UCSD-AML1 (cell line): ENCODE measurements around the gene VPS36.
"Not testable (repeated sequence)": the region's sequence is repeated elsewhere in the genome, so short reads cannot be mapped to it uniquely, and the experiment has no call there.

Experiments used
- DNase-seq: peaks from one replicate; lab custom pipeline; 2025; ENCODE audit not compliant: unreplicated experiment; lab: John Stamatoyannopoulos, UW

VPS36 gene

DNA sequence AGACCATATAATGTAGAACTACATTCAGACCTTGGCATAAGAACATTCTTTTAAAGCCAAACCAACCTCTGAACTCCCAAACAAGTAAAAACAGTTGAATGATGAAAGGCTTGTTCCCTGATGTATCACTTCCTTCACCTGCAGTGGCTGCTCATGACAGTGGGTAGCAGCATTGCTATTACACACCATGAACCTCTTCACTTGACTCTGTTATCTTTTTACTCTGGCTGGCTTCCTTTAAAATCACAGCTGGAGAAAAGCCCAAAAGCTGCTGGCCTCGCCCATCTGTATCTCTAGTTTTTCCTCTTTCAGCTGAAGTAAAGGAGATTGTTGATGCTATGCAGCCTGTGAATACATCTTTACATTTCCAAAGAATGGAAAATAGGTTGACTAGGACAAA lies 67.1 kb downstream of the VPS36 start:
- DNase-seq: no peak

GRCh38 chr13:52378312-52378711 lies 72.1 kb downstream of the VPS36 start:
- no peak for DNase-seq

DNA sequence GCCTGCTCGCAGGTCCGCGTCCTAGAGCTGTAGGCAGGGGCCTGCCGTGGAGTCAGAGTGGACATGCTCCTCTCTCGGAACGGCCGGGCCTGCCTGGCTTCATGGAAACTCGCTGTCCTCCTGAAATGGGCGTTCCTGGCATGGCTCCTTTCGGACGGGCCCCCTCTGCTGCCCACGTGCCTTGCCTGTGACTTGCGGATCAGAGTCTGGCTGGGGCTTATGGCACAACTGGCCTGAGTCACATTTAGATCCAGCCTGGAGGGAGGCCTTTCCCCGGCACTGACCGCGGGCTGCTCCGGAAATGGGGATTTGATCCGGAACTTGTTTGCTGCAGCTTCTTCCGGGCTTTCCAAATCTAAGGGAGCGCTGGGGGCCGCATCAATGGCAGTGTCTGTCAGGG lies 72.5 kb downstream of the VPS36 start:
- DNase-seq: no peak

DNA sequence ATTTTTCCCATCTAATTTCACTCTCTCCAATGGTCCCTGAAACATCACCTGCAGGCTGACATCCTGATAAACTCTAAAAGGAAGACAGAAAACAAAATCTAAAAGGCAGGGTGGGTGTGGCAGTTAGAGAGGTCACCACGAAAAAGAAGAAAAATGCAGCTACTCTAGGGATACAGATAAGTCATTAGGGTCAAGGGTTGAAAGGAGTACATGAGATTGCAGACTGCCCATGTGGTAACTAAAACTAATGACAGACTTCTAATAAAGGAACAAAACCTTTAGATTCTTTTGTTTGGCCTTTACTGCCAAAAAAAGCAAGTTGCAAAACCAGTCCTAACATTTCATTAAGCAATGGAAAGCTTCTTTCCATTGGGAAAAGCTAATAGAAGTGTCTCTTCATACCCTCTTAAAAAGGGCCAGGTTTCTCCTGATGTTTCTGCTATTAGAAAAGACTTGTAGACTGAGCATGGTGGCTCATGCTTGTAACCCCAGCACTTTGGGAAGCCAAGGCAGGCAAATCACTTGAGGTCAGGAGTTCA lies 75.5 kb downstream of the VPS36 start:
- no peak for DNase-seq

DNA sequence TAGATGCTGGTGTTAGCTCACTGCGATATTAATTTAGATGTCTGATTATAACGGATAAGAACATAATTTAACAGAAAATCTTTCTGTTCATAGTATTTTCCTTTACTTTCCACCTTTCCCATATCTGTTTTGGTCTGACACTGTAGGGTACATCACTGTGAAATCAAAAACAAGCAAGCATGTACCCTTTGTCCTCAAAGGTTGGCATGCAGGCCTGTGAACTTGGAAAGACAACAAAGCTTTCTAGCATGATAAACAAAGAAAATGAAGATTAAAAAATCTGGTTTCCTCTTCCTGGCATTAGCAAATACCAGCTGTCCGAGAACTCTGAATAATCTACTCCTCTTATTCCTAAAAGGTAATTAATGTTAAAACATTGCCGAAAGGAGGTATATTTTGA lies 76.0 kb downstream of the VPS36 start:
- DNase-seq: no peak

DNA sequence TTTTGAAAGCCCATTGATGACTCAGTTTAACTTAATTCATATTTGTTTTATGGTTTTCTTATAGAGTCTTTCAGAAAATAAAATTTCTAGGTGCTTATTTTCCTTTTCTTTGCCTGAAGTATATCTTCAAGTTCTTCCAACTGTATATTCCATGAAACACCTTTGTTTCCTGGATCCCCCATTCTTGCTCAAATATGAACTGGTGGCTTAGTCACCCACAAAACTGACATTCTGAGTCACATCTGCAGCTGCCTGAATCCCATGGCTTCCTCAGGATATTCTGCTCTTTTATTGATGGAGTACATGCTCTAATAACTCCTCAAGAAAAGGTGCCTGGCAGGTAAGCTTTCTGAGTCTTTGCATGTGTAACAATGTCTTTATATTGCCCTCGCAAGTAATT lies 77.2 kb downstream of the VPS36 start:
- not testable (repeated sequence) for DNase-seq

DNA sequence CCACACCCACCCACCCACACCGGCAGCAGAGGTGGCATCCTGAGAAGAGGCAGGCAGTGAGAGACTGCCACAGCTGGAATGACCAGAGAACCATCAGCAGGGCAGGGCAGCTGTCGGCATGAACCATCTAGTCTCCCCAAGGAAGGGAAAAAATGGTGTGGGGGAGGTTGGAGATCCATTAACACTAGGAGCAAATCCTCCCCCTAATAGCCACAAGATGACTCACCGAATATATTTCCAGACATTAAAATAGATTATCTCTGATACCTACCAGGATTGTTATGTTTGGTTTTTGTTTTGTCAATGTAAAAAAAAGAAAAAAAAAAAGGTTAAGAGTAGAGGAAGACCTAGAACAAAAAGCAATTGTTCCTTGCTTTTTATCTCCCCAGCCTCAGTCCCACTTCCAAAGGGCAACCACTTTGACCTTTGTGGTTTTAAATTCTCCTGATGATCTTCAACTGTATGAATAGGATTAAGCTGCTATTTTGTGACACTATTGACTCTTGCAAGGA lies 78.6 kb downstream of the VPS36 start:
- no peak for DNase-seq

GRCh38 chr13:52366291-52366690 lies 84.1 kb downstream of the VPS36 start:
- no peak for DNase-seq
